Breast epithelium (tissue), 3 donors: ENCODE measurements around the gene LPAR3.

Experiments used
- POLR2A ChIP-seq: fragments of 450-650 bp; IDR thresholded peaks from one replicate; pipeline ENCODE4 v1.6.1; 2016; ENCODE audit warnings: antibody characterized with exemption, mild to moderate bottlenecking, moderate library complexity
- POLR2AphosphoS5 ChIP-seq, 3 donors: sonication (generic); formaldehyde crosslinking; IDR thresholded peaks; one replicate each; pipeline ENCODE4 v1.6.1; 2017; ENCODE audit warnings: antibody characterized with exemption in 3 of 3
- TF ChIP-seq, protein P1 (sequence below), 3 donors: fragments of 450-650 bp; IDR thresholded peaks; one replicate each; pipeline ENCODE4 v1.5.1; 2016 to 2017; ENCODE audit warnings: antibody characterized with exemption in 3 of 3, mild to moderate bottlenecking in 3 of 3, moderate library complexity in 3 of 3

DNA sequence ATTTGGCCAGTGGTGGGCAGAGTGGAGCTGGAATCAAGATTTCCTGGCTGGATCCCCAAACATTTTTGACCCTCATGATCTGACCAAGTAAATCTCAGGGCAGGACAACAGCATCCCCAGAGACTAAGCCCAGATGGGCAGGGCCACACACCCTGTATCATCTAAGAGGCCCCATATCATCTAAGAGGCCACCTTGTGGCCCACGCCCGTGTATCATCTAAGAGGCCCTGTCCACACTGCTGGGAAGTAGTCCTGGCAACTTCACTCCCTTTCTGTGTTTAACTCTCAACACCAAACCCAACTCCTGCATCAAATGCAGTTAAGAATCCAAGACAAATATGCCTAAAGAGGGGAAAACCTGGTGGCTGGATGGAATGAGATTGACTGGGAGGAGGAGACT, 121.1 kb downstream of the LPAR3 start:
- TF ChIP-seq, protein P1, sequence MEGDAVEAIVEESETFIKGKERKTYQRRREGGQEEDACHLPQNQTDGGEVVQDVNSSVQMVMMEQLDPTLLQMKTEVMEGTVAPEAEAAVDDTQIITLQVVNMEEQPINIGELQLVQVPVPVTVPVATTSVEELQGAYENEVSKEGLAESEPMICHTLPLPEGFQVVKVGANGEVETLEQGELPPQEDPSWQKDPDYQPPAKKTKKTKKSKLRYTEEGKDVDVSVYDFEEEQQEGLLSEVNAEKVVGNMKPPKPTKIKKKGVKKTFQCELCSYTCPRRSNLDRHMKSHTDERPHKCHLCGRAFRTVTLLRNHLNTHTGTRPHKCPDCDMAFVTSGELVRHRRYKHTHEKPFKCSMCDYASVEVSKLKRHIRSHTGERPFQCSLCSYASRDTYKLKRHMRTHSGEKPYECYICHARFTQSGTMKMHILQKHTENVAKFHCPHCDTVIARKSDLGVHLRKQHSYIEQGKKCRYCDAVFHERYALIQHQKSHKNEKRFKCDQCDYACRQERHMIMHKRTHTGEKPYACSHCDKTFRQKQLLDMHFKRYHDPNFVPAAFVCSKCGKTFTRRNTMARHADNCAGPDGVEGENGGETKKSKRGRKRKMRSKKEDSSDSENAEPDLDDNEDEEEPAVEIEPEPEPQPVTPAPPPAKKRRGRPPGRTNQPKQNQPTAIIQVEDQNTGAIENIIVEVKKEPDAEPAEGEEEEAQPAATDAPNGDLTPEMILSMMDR (IDR thresholded peaks at IDR 0.05): no peak
- TF ChIP-seq POLR2A: no peak
- TF ChIP-seq POLR2AphosphoS5 (IDR thresholded peaks at IDR 0.05): no peak
